Measurements from ENCODE around the gene TRIM9.

The TRIM9 gene

DNA sequence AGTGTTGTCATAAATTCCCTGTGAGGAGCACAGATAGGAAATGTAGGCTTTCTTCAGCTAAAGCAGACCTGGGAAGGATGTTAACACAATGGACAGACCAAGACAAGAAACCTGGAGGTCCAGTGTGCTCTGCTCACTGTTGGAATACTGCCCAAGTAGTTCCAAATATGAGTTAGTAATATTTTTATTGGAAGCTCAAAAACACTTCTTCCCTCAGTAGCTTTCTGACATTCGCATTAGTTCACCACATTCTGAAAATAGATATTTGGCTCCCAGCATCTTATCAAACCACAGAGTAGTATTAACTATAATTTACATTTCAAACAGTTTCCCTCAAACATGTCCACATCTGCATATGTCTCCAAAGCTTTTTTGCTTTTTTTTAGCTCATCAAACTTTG is 75.8 kb downstream of the TRIM9 start:
- DNase-seq (ENCODE audit: low read depth): peak; percentile 39

DNA sequence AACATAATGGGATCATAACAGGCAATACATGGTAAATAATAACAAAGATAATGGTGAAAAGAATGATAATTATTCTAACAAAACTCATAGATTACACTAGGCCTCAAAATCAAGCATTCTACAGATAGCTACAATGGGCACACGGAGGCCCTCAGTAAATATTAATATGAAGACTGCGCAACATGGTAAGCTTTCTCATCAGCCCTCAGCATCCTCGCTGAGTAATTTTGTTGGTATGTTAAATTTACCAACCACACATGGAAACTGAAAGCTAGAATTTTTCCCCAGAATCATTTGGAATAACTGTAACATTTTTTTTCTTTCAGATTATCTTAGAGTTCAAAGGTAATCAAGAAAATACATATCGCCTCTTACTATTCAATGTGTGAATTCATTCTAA is 76.4 kb downstream of the TRIM9 start:
- TF ChIP-seq, protein P1, sequence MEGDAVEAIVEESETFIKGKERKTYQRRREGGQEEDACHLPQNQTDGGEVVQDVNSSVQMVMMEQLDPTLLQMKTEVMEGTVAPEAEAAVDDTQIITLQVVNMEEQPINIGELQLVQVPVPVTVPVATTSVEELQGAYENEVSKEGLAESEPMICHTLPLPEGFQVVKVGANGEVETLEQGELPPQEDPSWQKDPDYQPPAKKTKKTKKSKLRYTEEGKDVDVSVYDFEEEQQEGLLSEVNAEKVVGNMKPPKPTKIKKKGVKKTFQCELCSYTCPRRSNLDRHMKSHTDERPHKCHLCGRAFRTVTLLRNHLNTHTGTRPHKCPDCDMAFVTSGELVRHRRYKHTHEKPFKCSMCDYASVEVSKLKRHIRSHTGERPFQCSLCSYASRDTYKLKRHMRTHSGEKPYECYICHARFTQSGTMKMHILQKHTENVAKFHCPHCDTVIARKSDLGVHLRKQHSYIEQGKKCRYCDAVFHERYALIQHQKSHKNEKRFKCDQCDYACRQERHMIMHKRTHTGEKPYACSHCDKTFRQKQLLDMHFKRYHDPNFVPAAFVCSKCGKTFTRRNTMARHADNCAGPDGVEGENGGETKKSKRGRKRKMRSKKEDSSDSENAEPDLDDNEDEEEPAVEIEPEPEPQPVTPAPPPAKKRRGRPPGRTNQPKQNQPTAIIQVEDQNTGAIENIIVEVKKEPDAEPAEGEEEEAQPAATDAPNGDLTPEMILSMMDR (conservative IDR thresholded peaks at IDR 0.05; ENCODE audit: control insufficient read depth, insufficient read depth, low read depth, low read length): no peak
- no peak overlapping the region for H3K4me3 ChIP-seq (ENCODE audit: control insufficient read depth, low read depth, low read length)
- DNase-seq (ENCODE audit: low read depth): peak; percentile 59

More for the DNA sequence above, 75.8 kb downstream of the TRIM9 start:
- TF ChIP-seq, protein P1 (conservative IDR thresholded peaks at IDR 0.05; ENCODE audit: control insufficient read depth, insufficient read depth, low read depth, low read length): no peak
- H3K4me3 ChIP-seq (ENCODE audit: control insufficient read depth, low read depth, low read length): no peak overlapping the region

DNA sequence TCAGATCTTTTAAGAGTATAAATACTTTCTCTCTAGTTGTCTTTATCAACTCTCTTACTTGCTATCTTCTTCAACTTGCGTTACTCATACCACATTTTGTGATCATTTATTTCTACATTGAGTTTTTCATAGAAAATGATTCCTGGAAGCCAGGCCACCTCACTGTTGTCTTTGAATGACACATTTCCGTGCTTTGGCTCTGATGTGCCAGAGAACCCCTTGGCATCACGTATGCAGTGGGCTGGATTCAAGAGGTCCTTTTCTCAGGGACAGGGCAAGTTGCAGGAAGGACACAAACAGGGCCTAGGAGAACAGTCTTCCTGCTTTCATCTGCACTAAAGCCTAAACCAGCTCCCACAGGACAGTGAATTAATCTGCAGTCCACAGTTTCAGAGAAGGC is 80.3 kb downstream of the TRIM9 start:
- DNase-seq (ENCODE audit: low read depth): peak; percentile 48
- no peak overlapping the region for H3K4me3 ChIP-seq (ENCODE audit: control insufficient read depth, low read depth, low read length)
- TF ChIP-seq, protein P1 (conservative IDR thresholded peaks at IDR 0.05; ENCODE audit: control insufficient read depth, insufficient read depth, low read depth, low read length): no peak

DNA sequence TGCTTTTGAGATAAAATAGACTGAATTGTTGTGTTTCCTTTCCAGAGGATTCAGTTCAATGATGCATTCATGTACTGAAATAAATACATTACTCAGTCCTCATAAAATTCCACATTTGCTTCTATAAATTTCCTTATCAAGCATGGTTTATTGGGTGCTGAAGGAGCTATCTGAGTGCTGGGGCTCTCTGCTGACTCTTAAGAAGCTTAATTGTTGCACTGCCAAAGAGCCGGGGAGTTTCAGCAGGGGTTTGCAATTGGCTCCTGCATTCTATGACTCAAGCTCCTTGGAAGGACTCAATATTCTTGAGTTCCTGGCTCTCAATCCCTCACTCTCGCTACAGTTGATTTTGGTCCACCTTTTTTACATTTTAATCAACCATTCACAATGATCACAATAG is 80.8 kb downstream of the TRIM9 start:
- TF ChIP-seq, protein P1 (conservative IDR thresholded peaks at IDR 0.05; ENCODE audit: control insufficient read depth, insufficient read depth, low read depth, low read length): no peak
- no peak overlapping the region for H3K4me3 ChIP-seq (ENCODE audit: control insufficient read depth, low read depth, low read length)
- DNase-seq (ENCODE audit: low read depth): peak; percentile 88

DNA sequence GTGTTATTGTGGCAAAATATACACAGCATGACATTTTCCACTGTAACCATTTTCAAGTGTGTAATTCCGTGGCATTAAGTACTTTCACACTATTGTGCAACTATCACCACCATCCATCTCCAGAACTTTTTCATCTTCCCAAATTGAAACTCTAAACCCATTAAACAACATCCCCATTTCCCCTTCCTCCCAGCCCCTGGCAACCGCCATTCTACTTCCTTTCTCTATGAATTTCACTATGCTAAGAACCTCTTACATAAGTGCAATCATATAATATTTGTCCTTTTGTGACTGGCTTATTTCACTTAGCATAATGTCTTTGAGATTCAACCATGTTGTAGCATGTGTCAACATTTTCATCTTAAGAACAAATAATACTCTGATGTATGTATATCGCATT is 82.8 kb downstream of the TRIM9 start:
- DNase-seq (ENCODE audit: low read depth): no peak
- TF ChIP-seq, protein P1 (conservative IDR thresholded peaks at IDR 0.05; ENCODE audit: control insufficient read depth, insufficient read depth, low read depth, low read length): no peak

DNA sequence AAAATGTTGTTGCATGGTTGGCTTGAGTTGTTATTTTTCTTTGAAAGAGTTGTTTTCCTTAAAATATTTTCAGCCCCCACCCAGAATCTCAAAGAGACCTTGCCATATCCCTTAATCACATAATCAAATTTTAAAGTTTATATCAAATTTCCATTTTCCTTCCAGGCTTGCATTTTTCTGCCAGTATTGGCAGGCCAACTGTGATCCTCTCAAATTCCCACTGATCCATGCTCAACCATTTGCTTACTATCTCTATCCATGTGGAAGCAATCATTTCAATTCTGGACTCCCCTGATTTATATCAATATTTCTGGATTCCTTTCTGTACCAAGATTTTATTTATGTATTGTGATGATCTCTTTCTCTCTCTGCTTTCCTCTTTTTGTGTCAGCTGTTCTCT is 86.5 kb downstream of the TRIM9 start:
- no peak overlapping the region for H3K4me3 ChIP-seq (ENCODE audit: control insufficient read depth, low read depth, low read length)
- TF ChIP-seq, protein P1 (conservative IDR thresholded peaks at IDR 0.05; ENCODE audit: control insufficient read depth, insufficient read depth, low read depth, low read length): no peak
- DNase-seq (ENCODE audit: low read depth): no peak

More for the DNA sequence above, 82.8 kb downstream of the TRIM9 start:
- no peak overlapping the region for H3K4me3 ChIP-seq (ENCODE audit: control insufficient read depth, low read depth, low read length)

DNA sequence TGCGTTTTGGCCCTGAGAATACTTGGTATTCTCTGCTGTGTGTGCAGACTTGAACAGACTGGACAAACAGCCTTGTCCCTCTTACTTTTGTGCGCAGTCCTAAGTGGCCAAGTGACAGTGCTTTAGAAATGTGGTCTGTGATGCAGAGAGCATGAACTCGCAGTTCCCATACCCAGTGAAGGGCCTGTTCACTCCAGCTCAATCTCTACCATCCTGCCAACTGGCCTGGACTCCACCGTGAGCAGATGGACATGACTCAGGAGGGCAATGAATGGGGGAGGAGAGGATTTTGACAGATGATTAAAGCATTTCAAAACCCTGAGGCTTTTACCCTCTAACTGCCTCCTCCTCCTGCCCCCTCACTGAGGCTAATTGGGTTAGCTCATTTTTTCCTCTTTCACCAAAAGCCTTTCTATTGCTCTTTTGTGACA is 88.1 kb downstream of the TRIM9 start:
- no peak overlapping the region for H3K4me3 ChIP-seq (ENCODE audit: control insufficient read depth, low read depth, low read length)
- DNase-seq (ENCODE audit: low read depth): peak; percentile 95
- TF ChIP-seq, protein P1 (conservative IDR thresholded peaks at IDR 0.05; ENCODE audit: control insufficient read depth, insufficient read depth, low read depth, low read length): no peak
